MM.1S (cell line): ENCODE results near the gene XXYLT1.

ENCODE experiments used
- DNase-seq: peaks from one replicate; pipeline ENCODE4 v3.0.0-alpha.2; 2015
- H2AFZ ChIP-seq: fragments of 300-600 bp; sonication (generic); 2 replicates; pipeline ENCODE4 v1.6.0; 2016; ENCODE audit warnings: antibody characterized with exemption, low read length
- H3F3A ChIP-seq: fragments of 300-600 bp; sonication (generic); 2 replicates; pipeline ENCODE4 v1.6.1; 2016; ENCODE audit warnings: mild to moderate bottlenecking, antibody characterized with exemption, low read length, moderate library complexity, mixed read lengths; ENCODE audit not compliant: insufficient read depth
- H3K27ac ChIP-seq: fragments of 300-600 bp; sonication (generic); 2 replicates; pipeline ENCODE4 v1.5.1; 2016; ENCODE audit warnings: mild to moderate bottlenecking, low read length
- H3K27me3 ChIP-seq: fragments of 300-600 bp; sonication (generic); replicated peaks from 2 replicates; pipeline ENCODE4 v1.6.0; 2016; ENCODE audit warnings: low read length; ENCODE audit not compliant: insufficient read depth
- H3K36me3 ChIP-seq: fragments of 300-600 bp; sonication (generic); replicated peaks from 2 replicates; pipeline ENCODE4 v1.6.1; 2016; ENCODE audit warnings: mild to moderate bottlenecking, low read length, mixed read lengths; ENCODE audit not compliant: insufficient read depth
- H3K4me1 ChIP-seq: fragments of 300-600 bp; sonication (generic); 2 replicates; pipeline ENCODE4 v1.6.1; 2016; ENCODE audit warnings: low read length, mixed read lengths
- H3K4me2 ChIP-seq: fragments of 300-600 bp; sonication (generic); 2 replicates; pipeline ENCODE4 v1.6.0; 2016; ENCODE audit warnings: low read depth, low read length
- H3K4me3 ChIP-seq: fragments of 300-600 bp; sonication (generic); 2 replicates; pipeline ENCODE4 v1.5.1; 2016; ENCODE audit warnings: low read length, mixed read lengths
- H3K79me2 ChIP-seq: fragments of 300-600 bp; sonication (generic); 2 replicates; pipeline ENCODE4 v1.6.1; 2016; ENCODE audit warnings: mixed run types, low read length, mixed read lengths
- H3K9ac ChIP-seq: fragments of 300-600 bp; sonication (generic); 2 replicates; pipeline ENCODE4 v1.6.1; 2016; ENCODE audit warnings: low read length, mixed read lengths
- H3K9me2 ChIP-seq: fragments of 300-600 bp; sonication (generic); replicated peaks from 2 replicates; pipeline ENCODE4 v1.6.1; 2016; ENCODE audit warnings: mild to moderate bottlenecking, low read length, mixed read lengths; ENCODE audit not compliant: insufficient read depth
- H3K9me3 ChIP-seq: fragments of 300-600 bp; sonication (generic); replicated peaks from 2 replicates; pipeline ENCODE4 v1.6.1; 2016; ENCODE audit warnings: mild to moderate bottlenecking, low read length, mixed read lengths; ENCODE audit not compliant: insufficient read depth
- H4K20me1 ChIP-seq: fragments of 300-600 bp; sonication (generic); 2 replicates; pipeline ENCODE4 v1.6.1; 2016; ENCODE audit warnings: mild to moderate bottlenecking, low read length, moderate library complexity, mixed read lengths; ENCODE audit not compliant: insufficient read depth
- EZH2 ChIP-seq: fragments of 300-600 bp; sonication (generic); optimal IDR thresholded peaks from 2 replicates; pipeline ENCODE3; 2017; ENCODE audit warnings: low read depth, mild to moderate bottlenecking, antibody characterized with exemption, low read length, mixed read lengths
- EZH2phosphoT487 ChIP-seq: fragments of 300-600 bp; sonication (generic); IDR thresholded peaks from 2 replicates; pipeline ENCODE4 v1.6.1; 2018; ENCODE audit warnings: antibody characterized with exemption, low read length
- TF ChIP-seq, protein P1 (sequence below): fragments of 300-600 bp; sonication (generic); IDR thresholded peaks from 2 replicates; pipeline ENCODE4 v1.5.1; 2016; ENCODE audit warnings: antibody characterized with exemption, low read length, mixed read lengths

The XXYLT1 gene

GRCh38 chr3:195286115-195286872, 15.3 kb upstream of the XXYLT1 start:
- TF ChIP-seq, protein P1, sequence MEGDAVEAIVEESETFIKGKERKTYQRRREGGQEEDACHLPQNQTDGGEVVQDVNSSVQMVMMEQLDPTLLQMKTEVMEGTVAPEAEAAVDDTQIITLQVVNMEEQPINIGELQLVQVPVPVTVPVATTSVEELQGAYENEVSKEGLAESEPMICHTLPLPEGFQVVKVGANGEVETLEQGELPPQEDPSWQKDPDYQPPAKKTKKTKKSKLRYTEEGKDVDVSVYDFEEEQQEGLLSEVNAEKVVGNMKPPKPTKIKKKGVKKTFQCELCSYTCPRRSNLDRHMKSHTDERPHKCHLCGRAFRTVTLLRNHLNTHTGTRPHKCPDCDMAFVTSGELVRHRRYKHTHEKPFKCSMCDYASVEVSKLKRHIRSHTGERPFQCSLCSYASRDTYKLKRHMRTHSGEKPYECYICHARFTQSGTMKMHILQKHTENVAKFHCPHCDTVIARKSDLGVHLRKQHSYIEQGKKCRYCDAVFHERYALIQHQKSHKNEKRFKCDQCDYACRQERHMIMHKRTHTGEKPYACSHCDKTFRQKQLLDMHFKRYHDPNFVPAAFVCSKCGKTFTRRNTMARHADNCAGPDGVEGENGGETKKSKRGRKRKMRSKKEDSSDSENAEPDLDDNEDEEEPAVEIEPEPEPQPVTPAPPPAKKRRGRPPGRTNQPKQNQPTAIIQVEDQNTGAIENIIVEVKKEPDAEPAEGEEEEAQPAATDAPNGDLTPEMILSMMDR, result no peak
- no peak for TF ChIP-seq EZH2phosphoT487
- TF ChIP-seq EZH2, result no peak
- H3K4me2 ChIP-seq, result no peak overlapping the region
- H3K36me3 ChIP-seq, result no peaks in the 10 kb centered on the region

DNA sequence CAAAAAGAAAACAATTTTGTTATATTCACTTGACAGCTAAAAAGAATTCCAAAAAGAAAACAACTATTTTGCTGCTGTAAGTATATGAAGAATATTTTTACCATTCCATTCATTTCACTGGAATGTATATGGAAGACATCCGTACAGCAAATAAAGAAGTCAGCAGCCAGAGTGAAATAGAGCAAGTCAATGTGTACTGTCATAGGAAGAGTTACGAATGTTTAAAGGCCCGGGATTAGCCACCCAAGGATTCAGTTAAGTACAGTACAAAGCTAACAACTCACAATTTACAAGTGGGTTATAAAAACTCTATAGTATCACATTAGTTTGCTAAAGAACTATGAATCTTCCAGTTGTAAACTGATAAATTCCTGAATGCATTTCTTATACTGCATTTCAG, 14.4 kb upstream of the XXYLT1 start:
- Histone ChIP-seq H3K9me2 (no peaks in the 10 kb centered on the region), H3K9me3 (no peaks in the 10 kb centered on the region), H3K27ac (no peak overlapping the region), H2AFZ (no peak overlapping the region), H3K36me3 (no peaks in the 10 kb centered on the region), H3K27me3 (no peaks in the 10 kb centered on the region), H3F3A (no peaks in the 10 kb centered on the region), H3K4me1 (no peaks in the 10 kb centered on the region), H3K4me3 (no peak overlapping the region), H3K9ac (no peak overlapping the region), H3K4me2 (no peak overlapping the region), H4K20me1 (no peaks in the 10 kb centered on the region; the same call in 1 of the 2 replicates), H3K79me2 (no peaks in the 10 kb centered on the region)
- TF ChIP-seq, protein P1, result no peak
- DNase-seq, result no peak

More at GRCh38 chr3:195286115-195286872, 15.3 kb upstream of the XXYLT1 start:
- Histone ChIP-seq H3K27ac (no peak overlapping the region), H3K9me3 (no peaks in the 10 kb centered on the region), H3K4me3 (no peak overlapping the region), H3F3A (no peaks in the 10 kb centered on the region), H4K20me1 (no peaks in the 10 kb centered on the region; the same call in 1 of the 2 replicates), H2AFZ (no peak overlapping the region), H3K4me1 (no peaks in the 10 kb centered on the region), H3K79me2 (no peaks in the 10 kb centered on the region), H3K9me2 (no peaks in the 10 kb centered on the region), H3K9ac (no peak overlapping the region), H3K27me3 (no peaks in the 10 kb centered on the region)
- DNase-seq, result no peak

- H3K9me2 ChIP-seq, result no peaks in the 10 kb centered on the region
- H3F3A ChIP-seq, result no peaks in the 10 kb centered on the region
- H3K4me3 ChIP-seq, result no peak overlapping the region
- no peaks in the 10 kb centered on the region for H3K36me3 ChIP-seq
- no peak for TF ChIP-seq EZH2phosphoT487
- TF ChIP-seq, protein P1, result no peak
- no peak for TF ChIP-seq EZH2
- H3K9ac ChIP-seq, result no peak overlapping the region
- H3K4me2 ChIP-seq, result no peak overlapping the region
- H3K27me3 ChIP-seq, result no peaks in the 10 kb centered on the region
- H4K20me1 ChIP-seq, result no peaks in the 10 kb centered on the region; the same call in 1 of the 2 replicates
- H3K4me1 ChIP-seq, result no peaks in the 10 kb centered on the region
- DNase-seq, result no peak
- H3K27ac ChIP-seq, result no peak overlapping the region
- H3K9me3 ChIP-seq, result no peaks in the 10 kb centered on the region
- no peaks in the 10 kb centered on the region for H3K79me2 ChIP-seq
- H2AFZ ChIP-seq, result no peak overlapping the region
Observed at GRCh38 chr3:195284842-195285241, 13.9 kb upstream of the XXYLT1 start.
